Mucosa of stomach (tissue), 1 donor: ENCODE data around the gene DHX35.
"Not testable (repeated sequence)": the region's sequence is repeated elsewhere in the genome, so short reads cannot be mapped to it uniquely, and the experiment has no call there.

Experiments used
- H3K27me3 ChIP-seq: one replicate; pipeline ENCODE4 v1.7.0; 2013; ENCODE audit warnings: mild to moderate bottlenecking, low read length; ENCODE audit not compliant: control insufficient read depth, insufficient read depth
- H3K36me3 ChIP-seq: one replicate; pipeline ENCODE4 v1.7.0; 2013; ENCODE audit warnings: low read length; ENCODE audit not compliant: control insufficient read depth, insufficient read depth
- H3K4me1 ChIP-seq: one replicate; pipeline ENCODE4 v1.7.0; 2013; ENCODE audit warnings: mild to moderate bottlenecking, low read length; ENCODE audit not compliant: control insufficient read depth, insufficient read depth
- H3K4me3 ChIP-seq: one replicate; pipeline ENCODE4 v1.7.0; 2013; ENCODE audit warnings: low read length
- H3K9ac ChIP-seq: one replicate; pipeline ENCODE4 v1.7.0; 2013; ENCODE audit warnings: mild to moderate bottlenecking, low read length, moderate library complexity
- H3K9me3 ChIP-seq: one replicate; pipeline ENCODE4 v1.7.0; 2013; ENCODE audit warnings: mild to moderate bottlenecking, low read length, moderate library complexity; ENCODE audit not compliant: control insufficient read depth
- donor health status: Pancreatic carcinoma.

Gene DHX35

GRCh38 chr20:38986663-38987062, 24.5 kb downstream of the DHX35 start:
- no peak overlapping the region for H3K9ac ChIP-seq
- H3K4me1 ChIP-seq: peaks cover 36% of the 10 kb centered on the region

GRCh38 chr20:38987777-38988176, 25.6 kb downstream of the DHX35 start:
- H3K4me1 ChIP-seq: peaks cover 29% of the 10 kb centered on the region
- peaks cover 3% of the 10 kb centered on the region for H3K36me3 ChIP-seq
- H3K9ac ChIP-seq: no peak overlapping the region
- H3K9me3 ChIP-seq: no peaks in the 10 kb centered on the region
- no peaks in the 10 kb centered on the region for H3K27me3 ChIP-seq
- no peak overlapping the region for H3K4me3 ChIP-seq

More at GRCh38 chr20:38986663-38987062, 24.5 kb downstream of the DHX35 start:
- no peaks in the 10 kb centered on the region for H3K36me3 ChIP-seq
- no peaks in the 10 kb centered on the region for H3K27me3 ChIP-seq
- H3K9me3 ChIP-seq: no peaks in the 10 kb centered on the region
- H3K4me3 ChIP-seq: no peak overlapping the region

- Histone ChIP-seq H3K9me3 (no peaks in the 10 kb centered on the region), H3K36me3 (peaks cover 3% of the 10 kb centered on the region), H3K9ac (no peak overlapping the region), H3K27me3 (no peaks in the 10 kb centered on the region), H3K4me1 (peaks cover 12% of the 10 kb centered on the region), H3K4me3 (no peak overlapping the region)
Observed at GRCh38 chr20:38990728-38991127, 28.6 kb downstream of the DHX35 start.

- Histone ChIP-seq H3K9me3 (no peaks in the 10 kb centered on the region), H3K36me3 (peaks cover 3% of the 10 kb centered on the region), H3K4me3 (no peak overlapping the region), H3K4me1 (peaks cover under 1% of the 10 kb centered on the region), H3K9ac (no peak overlapping the region), H3K27me3 (no peaks in the 10 kb centered on the region)
Observed at GRCh38 chr20:38991814-38992704, 29.9 kb downstream of the DHX35 start.

DNA sequence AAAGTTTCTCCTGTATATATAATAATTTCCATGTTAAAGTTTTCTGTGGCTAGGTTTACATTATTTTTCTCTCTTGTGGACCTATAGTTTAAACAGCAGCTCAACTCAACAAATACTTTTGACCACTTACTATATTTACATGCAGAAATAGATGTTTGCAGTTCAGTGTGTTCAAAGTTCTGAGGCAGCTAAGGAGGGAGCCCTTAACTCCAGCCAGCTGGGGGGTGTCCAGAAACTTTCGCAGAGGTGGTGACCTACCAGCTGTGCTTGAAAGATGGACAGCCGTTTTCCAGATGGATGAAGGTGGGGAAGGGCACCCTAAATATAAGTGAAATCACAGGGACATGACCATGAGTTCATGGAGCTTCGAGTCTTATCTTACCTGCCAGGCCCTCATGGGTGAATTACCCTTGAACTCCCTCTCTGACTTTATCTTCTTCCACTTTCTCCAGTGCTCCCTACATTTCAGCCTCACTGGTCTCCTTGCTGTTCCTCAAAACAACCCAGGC, 33.4 kb downstream of the DHX35 start:
- H3K9ac ChIP-seq: no peak overlapping the region
- H3K9me3 ChIP-seq: no peaks in the 10 kb centered on the region
- H3K36me3 ChIP-seq: peaks cover 3% of the 10 kb centered on the region
- H3K4me1 ChIP-seq: no peaks in the 10 kb centered on the region
- H3K27me3 ChIP-seq: no peaks in the 10 kb centered on the region
- no peak overlapping the region for H3K4me3 ChIP-seq

DNA sequence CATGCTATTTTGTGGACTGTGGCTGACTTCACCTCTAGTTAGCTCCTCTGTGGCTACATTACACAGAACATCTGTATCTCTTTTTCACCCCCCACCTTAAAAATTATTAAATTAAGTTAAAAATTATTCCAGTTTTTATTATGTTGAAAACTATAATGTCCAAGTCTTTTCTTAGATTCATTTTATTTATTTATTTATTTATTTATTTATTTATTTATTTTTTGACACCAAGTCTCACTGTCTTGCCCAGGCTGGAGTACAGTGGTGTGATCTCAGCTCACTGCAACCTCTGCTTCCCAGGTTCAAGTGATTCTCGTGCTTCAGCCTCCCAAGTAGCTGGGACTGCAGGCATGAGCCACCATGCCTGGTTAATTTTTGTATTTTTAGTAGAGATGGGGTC, 34.7 kb downstream of the DHX35 start:
- not testable (repeated sequence) for H3K9me3 ChIP-seq, H3K27me3 ChIP-seq, H3K36me3 ChIP-seq, H3K9ac ChIP-seq, H3K4me1 ChIP-seq, H3K4me3 ChIP-seq

GRCh38 chr20:38997622-38998021, 35.5 kb downstream of the DHX35 start:
- H3K9me3 ChIP-seq: no peaks in the 10 kb centered on the region
- no peak overlapping the region for H3K4me3 ChIP-seq
- H3K4me1 ChIP-seq: no peaks in the 10 kb centered on the region
- no peak overlapping the region for H3K9ac ChIP-seq
- H3K27me3 ChIP-seq: no peaks in the 10 kb centered on the region
- H3K36me3 ChIP-seq: peaks cover 7% of the 10 kb centered on the region

GRCh38 chr20:38999217-38999616, 37.1 kb downstream of the DHX35 start:
- H3K9me3 ChIP-seq: no peaks in the 10 kb centered on the region
- H3K4me1 ChIP-seq: peaks cover 4% of the 10 kb centered on the region
- H3K4me3 ChIP-seq: no peak overlapping the region
- H3K36me3 ChIP-seq: peaks cover 7% of the 10 kb centered on the region
- no peak overlapping the region for H3K9ac ChIP-seq
- no peaks in the 10 kb centered on the region for H3K27me3 ChIP-seq

DNA sequence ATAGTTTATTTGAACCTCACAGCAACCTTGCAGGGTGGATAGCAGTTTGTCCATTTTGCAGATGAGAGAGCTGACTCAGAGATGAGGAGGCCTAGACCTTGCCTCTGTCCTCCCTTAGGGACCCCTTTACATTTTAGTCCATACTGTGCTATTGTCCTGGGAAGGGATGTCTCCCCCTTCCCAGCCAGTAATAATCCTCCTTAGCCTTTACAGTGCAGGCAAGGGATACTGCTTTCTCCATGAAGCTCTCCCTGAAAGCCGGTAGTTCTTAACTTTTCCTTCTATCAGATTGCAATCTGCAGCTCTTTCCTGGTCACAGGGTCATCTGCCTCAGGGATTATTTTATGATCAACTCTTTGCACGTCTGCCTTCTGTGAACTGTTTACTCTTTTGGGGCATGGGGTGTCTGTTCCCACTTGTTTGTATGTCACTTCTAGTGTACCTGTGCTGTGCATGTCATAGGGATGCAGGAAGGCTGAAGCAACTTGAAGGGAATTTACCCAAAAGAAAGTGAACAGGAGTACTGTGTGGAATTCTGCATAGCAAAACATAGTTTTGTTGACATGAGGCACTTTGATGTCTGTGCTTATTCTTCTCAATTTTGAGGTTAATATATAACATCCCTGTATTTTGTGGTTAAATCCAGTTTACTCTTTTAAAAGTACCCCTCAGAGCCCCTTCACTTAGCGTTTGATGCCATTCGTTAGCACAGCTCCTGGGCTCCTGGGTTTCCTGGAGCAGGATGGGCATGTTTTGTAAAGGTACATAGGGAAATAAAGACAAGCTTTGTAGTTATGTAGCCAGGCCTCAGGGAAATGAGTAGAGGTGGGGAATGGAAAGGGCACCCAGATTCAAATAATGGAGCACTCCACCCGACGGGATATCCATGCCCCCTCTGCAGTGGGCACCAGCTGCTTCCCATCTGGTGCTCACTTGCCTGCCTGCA, 38.1 kb downstream of the DHX35 start:
- no peak overlapping the region for H3K9ac ChIP-seq
- H3K36me3 ChIP-seq: peaks cover 7% of the 10 kb centered on the region
- H3K4me3 ChIP-seq: no peak overlapping the region
- peaks cover 5% of the 10 kb centered on the region for H3K4me1 ChIP-seq
- H3K27me3 ChIP-seq: no peaks in the 10 kb centered on the region
- no peaks in the 10 kb centered on the region for H3K9me3 ChIP-seq

DNA sequence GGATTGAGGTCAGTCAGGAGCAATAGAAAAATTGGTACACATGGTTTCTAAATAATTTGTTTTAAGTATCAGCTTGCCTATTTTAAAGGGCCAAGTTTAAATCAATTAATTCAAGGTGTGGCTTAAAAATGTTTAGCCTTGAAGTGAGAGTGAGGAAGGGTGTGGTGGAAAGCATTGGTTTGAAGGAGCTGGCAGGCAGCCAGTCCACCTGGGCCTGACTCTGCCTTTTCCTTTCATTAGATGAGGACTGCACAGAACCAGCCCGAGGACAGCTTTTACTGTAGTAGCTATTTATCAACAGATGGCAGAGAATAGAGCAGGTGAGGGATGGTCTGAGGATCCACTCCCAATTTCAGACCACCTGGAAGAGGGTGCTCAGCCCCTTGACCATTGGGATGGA, 42.4 kb downstream of the DHX35 start:
- H3K27me3 ChIP-seq: no peaks in the 10 kb centered on the region
- H3K4me3 ChIP-seq: no peak overlapping the region
- no peaks in the 10 kb centered on the region for H3K9me3 ChIP-seq
- no peak overlapping the region for H3K9ac ChIP-seq
- peaks cover 7% of the 10 kb centered on the region for H3K36me3 ChIP-seq
- peaks cover 20% of the 10 kb centered on the region for H3K4me1 ChIP-seq

DNA sequence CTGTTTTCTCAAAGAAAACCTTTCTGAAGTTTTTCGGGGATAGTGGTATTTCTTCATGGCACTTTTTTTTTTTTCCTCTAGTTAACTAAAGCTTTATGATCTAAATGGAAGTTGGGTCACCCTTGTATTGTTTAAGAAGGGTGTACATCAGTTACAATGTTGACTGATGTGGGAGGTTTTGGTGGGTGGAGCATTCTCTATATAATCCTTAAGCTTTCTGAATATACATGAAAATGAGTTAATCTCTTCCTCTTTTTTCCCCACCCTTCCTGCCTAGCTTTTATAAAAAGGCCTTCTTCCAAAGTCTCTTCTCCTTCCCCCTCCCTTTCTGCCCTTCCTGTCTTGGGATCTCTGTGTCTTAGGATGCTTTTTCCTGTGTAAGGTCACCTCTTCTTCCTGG, 47.2 kb downstream of the DHX35 start:
- Histone ChIP-seq H3K4me3 (no peak overlapping the region), H3K36me3 (peaks cover 4% of the 10 kb centered on the region), H3K4me1 (peaks cover 15% of the 10 kb centered on the region), H3K9me3 (no peaks in the 10 kb centered on the region), H3K27me3 (no peaks in the 10 kb centered on the region), H3K9ac (no peak overlapping the region)

DNA sequence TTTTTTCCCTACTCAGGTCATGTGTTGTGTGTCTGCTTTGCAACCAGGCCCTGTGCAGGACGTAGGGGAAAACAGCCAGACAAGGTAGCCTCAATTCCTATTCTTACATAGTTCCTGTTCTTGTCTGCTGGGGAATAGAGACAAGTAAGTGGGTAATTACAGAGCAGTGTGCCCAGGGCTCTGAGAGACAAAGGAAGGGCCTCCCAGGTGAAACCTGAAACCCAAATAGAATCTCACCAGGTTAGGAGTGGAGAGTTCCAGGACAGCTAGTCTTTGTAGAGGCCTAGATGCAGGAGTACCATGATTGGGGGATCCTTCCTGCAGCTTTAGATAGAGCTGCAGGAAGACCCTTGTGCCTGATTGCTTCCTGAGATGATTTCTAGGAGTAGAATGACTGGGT, 48.4 kb downstream of the DHX35 start:
- H3K9me3 ChIP-seq: no peaks in the 10 kb centered on the region
- peaks cover 4% of the 10 kb centered on the region for H3K36me3 ChIP-seq
- H3K4me1 ChIP-seq: peaks cover 15% of the 10 kb centered on the region
- no peak overlapping the region for H3K4me3 ChIP-seq
- no peaks in the 10 kb centered on the region for H3K27me3 ChIP-seq
- no peak overlapping the region for H3K9ac ChIP-seq
